ENCODE measurements around the gene GK2.

GK2 gene

DNA sequence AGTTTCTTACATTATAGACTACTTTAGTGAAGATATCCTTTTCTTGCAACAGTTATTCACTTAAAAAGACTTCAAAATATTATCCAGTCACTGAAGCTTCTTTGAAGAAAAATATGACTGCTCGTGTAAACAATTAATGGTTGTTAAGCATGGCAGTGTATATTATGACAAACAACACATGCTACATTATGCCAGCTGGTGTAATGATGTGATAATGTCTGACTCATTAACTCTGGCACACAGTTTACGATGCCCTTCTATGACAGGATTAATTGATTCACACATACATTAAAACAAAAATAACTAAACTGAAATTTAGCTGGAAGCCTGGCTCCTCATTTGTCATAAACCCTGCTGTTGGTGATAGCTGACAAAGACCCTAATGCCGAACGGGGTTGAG lies 22.4 kb downstream of the GK2 start:
- no peak for DNase-seq (ENCODE audit: low read depth)

DNA sequence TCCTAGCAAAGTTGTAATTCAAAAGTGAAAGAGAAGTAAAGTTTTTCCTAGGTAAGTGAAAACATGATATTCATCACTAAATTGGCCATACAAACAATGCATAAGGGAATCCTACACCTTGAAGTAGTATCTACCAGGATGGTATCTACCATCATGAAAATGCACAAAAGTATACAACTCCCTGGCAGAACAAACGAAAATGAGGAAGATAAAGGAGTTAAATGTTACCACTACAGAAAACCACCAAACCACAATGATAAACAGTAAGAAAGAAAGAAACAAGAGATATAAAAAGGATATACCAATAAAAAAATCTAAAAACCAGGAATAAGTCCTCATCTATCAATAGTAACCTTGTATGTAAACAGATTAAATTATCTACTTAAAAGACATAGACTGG lies 26.9 kb downstream of the GK2 start:
- no peak for DNase-seq (ENCODE audit: low read depth)

DNA sequence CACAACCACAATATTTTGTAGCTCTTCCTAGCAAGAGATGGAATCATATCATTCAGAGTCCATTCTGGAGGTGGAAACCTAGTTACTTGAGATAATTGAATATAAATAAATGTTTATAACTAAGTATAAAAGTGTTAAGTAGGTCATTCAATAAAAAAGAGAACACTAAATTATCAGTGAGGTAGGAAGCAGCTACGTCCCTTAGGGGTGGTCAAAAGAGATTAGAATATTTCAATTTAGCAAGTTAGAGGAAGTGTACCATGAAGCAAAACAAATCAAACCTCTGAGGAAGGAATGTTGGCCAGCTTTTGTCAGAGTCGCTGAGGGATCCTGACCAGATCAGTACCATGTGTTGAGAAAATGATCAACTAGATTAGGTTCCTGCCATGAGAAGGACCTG lies 38.0 kb downstream of the GK2 start:
- DNase-seq (ENCODE audit: low read depth) = no peak

DNA sequence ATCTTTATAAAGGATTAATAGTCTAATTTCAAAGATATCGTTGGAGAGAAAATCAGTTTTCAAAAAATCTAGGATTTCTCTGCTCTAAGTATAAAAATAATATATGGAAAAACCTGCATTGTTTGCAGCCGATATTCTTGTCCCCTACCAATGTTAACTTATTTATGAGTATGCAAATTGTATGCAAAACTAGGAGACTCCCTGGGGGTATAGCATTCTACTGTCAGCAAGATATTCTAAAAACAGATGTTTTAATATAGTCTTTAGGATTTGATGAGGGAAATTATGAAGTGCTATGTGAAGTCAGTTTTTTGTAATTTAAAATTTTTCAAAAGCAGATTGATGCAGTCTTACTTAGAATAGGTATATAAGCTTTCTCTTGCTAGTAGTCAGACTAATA lies 40.9 kb downstream of the GK2 start:
- no peak for DNase-seq (ENCODE audit: low read depth)

DNA sequence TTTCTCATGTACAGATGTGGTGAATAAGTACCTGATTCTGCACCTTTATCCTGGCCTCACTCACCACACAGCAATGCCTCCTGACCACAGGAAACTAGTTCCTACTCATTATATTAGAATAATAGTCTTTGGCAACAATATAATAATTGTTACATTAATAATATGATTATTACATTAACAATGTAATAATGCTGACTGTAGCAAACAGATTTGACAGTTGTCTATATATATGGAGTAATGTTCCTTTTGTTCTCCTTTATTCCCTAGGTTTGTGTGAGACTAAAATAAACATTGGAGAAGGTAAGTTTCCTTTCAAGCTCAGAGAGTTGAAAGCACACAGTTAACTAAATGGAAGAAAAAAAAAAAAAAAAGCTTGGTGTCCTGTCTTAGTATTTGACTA lies 41.6 kb downstream of the GK2 start:
- no peak for DNase-seq (ENCODE audit: low read depth)

DNA sequence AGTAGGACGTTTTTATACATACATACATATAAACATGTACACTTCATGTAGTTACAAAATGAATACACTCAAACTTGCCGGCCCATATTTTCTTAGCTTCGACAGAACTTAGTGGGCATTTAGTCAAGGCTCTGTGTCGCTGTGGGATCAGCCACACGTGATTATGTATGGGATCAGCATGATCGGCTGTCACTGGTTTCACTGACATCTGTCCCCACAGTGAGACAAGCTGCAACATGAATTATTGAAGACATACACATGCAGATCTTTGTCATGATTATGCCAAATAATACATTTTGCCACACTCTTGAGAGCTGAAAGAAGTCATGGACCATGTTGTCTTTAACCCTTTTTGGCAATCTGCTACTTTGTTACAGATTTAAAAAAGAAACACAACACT lies 44.0 kb downstream of the GK2 start:
- DNase-seq (ENCODE audit: low read depth) = no peak

DNA sequence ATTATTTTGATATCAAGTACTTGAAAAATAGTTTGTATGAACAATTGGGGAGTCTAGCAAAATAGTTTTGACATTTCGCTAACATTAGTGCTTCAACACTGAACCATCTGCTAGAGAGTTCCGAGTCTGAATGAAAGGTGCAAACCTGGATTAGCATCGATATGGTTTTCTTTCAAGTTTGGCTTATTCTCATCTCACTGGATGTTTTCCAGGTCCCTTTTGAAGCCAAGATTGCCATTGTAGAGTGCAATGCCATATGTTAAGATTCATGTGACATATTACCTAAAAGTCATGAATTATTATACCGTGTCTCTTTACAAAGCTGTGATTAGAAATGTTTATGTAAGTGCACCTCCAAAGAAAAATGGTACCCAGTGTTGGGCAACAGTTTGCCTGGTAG lies 45.4 kb downstream of the GK2 start:
- no peak for DNase-seq (ENCODE audit: low read depth)

DNA sequence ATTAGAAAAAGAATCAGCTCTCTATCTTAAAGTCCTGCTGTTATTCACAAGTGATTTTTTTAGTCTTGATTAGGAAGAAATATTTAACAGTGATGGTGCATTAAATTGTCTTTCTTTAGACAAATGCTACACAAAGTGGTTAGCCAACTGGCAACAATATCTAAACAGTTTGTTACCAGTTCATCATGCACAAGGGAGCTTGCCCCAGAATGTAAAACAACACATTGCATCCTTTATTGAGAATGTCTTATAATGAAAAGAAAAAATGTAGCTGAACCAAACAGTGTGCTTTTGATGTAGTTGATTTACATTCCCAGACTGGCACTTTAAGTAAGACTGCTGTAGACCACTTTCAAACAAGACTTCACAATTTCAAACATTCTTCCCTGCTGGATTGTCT lies 48.0 kb downstream of the GK2 start:
- no peak for DNase-seq (ENCODE audit: low read depth)

DNA sequence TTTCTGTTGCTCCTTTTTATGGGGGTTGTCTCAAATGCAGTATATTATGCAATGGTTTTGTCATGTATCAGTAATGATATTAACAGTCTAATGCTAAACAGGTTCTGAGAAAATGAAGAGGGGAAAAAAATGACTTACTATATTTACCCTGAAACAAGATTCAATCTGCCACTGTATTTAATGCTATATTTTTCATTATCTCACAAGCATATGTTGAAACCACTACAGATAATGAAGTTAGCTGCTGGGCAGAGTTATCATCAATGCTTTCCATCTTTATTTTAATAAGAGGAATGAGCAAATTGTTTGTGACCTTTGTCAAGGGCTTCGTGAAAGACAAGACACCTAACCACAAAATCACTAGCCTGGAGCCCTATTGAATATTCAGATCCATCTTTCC lies 49.6 kb downstream of the GK2 start:
- DNase-seq (ENCODE audit: low read depth) = no peak

DNA sequence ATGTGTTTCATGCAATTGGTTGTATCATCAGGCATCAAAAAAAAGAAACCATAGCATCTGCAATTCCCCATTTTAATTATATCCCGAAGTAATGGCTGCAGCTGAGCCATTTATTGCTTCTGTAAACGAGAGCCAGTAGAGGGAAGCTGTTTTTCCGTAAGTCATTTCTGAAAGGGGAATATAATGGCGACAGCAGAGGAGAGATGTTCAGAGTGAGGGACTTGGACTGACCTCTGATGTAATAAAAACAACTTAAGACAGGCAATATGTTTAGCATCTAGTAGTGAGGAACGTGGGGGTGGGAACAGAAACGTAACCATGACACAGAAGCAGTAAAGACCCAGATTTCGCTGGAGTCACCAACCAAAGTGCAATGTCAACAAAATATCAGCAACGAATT lies 50.7 kb downstream of the GK2 start:
- DNase-seq (ENCODE audit: low read depth) = no peak
